ENCODE measurements around the gene KCTD12. TPM values are rescaled to one million over a fixed set of nuclear protein-coding genes. Genes with fewer than 3 reads are reported as not detected.

Gene KCTD12
- total RNA-seq, 1 donor from 2014 or later: 7.4 TPM

DNA sequence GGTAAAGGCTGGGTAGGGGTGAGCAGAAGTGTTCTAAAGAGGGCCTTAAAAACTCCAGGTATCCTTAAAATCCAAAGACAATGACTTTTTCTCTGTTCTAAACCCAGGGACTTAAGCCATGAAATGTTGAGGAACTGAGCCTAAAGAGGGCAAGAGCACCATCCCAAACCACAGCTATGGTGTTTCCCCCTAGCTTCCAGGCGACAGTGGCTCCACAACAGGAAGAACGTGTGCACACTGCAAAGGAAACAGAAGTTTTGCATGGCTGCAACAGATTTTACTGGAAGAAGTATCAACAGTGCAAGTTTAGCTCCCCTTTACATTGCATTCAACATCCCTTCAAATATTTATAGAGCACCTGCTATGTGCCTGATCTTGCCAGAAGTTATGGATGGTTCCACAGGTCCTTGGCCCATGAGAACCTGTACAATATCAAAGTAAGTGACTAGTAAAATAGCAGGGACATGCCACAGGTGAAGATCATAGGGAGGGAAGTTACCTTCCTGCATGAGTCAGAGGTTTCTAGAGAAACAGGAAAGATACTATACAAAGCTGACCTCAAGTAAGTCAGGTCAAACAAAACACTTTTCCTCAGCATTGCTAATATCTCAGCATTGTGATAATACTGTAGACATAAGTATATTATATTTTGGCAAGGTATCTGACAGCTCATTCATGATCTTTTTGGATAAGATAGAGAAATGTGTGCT, 8.4 kb upstream of the KCTD12 start:
- no peak for DNase-seq (ENCODE audit: low read depth, low spot score)
- no peak overlapping the region for H3K4me3 Mint-ChIP-seq
- H3K27me3 Mint-ChIP-seq (ENCODE audit: low read depth): peaks cover 43% of the 10 kb centered on the region
- H3K27ac Mint-ChIP-seq (ENCODE audit: unreplicated experiment): no peak overlapping the region
- H3K9me3 Mint-ChIP-seq: peaks cover 6% of the 10 kb centered on the region
- no peaks in the 10 kb centered on the region for H3K4me1 Mint-ChIP-seq
- TF ChIP-seq, protein P1, sequence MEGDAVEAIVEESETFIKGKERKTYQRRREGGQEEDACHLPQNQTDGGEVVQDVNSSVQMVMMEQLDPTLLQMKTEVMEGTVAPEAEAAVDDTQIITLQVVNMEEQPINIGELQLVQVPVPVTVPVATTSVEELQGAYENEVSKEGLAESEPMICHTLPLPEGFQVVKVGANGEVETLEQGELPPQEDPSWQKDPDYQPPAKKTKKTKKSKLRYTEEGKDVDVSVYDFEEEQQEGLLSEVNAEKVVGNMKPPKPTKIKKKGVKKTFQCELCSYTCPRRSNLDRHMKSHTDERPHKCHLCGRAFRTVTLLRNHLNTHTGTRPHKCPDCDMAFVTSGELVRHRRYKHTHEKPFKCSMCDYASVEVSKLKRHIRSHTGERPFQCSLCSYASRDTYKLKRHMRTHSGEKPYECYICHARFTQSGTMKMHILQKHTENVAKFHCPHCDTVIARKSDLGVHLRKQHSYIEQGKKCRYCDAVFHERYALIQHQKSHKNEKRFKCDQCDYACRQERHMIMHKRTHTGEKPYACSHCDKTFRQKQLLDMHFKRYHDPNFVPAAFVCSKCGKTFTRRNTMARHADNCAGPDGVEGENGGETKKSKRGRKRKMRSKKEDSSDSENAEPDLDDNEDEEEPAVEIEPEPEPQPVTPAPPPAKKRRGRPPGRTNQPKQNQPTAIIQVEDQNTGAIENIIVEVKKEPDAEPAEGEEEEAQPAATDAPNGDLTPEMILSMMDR (conservative IDR thresholded peaks at IDR 0.05): no peak
- H3K36me3 Mint-ChIP-seq (ENCODE audit: low read depth): peaks cover 6% of the 10 kb centered on the region

DNA sequence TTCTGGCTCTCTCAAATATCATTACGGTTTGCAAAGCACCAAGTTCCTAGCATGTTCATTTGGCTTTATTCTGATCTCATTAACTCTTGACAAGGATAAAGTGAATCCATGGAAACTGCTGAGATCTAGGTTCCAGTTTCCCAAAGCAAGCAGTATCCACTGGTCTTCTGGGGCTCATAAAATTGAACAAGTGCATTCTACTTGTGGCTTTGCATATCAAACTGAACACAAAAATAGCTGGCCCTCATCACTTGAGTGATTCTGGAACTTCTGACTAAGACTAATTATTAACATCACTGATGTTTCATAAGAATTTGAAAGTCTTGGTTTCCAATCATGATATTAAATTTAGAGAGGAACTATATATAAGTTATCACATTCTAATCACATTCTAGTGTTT, 6.3 kb upstream of the KCTD12 start:
- no peaks in the 10 kb centered on the region for H3K9me3 Mint-ChIP-seq
- TF ChIP-seq, protein P1 (conservative IDR thresholded peaks at IDR 0.05): no peak
- no peak for DNase-seq (ENCODE audit: low read depth, low spot score)
- peaks cover 1% of the 10 kb centered on the region for H3K4me1 Mint-ChIP-seq
- H3K36me3 Mint-ChIP-seq (ENCODE audit: low read depth): no peaks in the 10 kb centered on the region
- no peak overlapping the region for H3K27ac Mint-ChIP-seq (ENCODE audit: unreplicated experiment)
- H3K27me3 Mint-ChIP-seq (ENCODE audit: low read depth): peaks cover 64% of the 10 kb centered on the region
- H3K4me3 Mint-ChIP-seq: no peak overlapping the region

DNA sequence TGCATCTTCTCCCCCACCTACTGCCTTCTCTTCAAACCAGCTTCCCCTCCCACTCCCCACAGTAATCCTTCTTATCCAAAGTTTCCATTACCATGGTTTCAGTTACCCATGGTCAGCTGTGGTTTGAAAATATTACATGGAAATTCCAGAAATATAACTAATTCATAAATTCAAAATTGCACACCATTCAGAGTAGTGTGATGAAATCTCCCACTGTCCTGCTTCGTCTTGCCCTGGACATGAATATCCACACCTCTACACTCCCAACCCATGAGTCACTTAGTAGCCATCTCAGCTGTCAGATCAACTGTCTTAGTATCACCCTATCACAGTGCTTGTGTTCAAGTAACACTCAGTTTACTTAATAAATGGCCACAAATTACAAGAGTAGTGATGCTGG, 3.8 kb upstream of the KCTD12 start:
- Mint-ChIP-seq H3K9me3 (no peaks in the 10 kb centered on the region), H3K4me3 (no peak overlapping the region), H3K27me3 (ENCODE audit: low read depth) (peaks cover 76% of the 10 kb centered on the region)

DNA sequence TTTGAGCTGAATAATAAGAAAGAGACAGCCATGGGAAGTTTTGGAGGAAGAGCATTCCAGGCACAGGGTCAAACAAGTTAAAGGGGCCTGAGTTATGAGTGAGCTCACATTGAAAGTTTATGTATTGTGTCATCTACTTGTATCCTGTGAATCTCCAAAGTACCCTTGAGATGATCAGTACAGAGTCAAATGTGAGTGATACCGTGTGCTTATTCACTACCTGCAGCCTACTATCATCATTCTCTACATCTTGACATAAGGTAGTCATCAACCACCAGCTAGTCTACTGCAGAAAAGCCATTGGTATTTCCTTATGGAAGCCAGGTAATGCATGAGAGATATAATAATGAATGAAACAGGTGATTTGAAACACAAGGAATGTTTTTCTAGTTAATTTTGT, 3.0 kb upstream of the KCTD12 start:
- no peaks in the 10 kb centered on the region for H3K9me3 Mint-ChIP-seq
- peaks cover 79% of the 10 kb centered on the region for H3K27me3 Mint-ChIP-seq (ENCODE audit: low read depth)
- no peak for DNase-seq (ENCODE audit: low read depth, low spot score)
- no peaks in the 10 kb centered on the region for H3K36me3 Mint-ChIP-seq (ENCODE audit: low read depth)
- H3K4me3 Mint-ChIP-seq: no peak overlapping the region
- TF ChIP-seq, protein P1 (conservative IDR thresholded peaks at IDR 0.05): no peak
- H3K27ac Mint-ChIP-seq (ENCODE audit: unreplicated experiment): no peak overlapping the region
- peaks cover 20% of the 10 kb centered on the region for H3K4me1 Mint-ChIP-seq

More for the DNA sequence above, 3.8 kb upstream of the KCTD12 start:
- no peak overlapping the region for H3K27ac Mint-ChIP-seq (ENCODE audit: unreplicated experiment)
- H3K36me3 Mint-ChIP-seq (ENCODE audit: low read depth): no peaks in the 10 kb centered on the region
- peaks cover 12% of the 10 kb centered on the region for H3K4me1 Mint-ChIP-seq
- TF ChIP-seq, protein P1 (conservative IDR thresholded peaks at IDR 0.05): no peak
- DNase-seq (ENCODE audit: low read depth, low spot score): no peak

DNA sequence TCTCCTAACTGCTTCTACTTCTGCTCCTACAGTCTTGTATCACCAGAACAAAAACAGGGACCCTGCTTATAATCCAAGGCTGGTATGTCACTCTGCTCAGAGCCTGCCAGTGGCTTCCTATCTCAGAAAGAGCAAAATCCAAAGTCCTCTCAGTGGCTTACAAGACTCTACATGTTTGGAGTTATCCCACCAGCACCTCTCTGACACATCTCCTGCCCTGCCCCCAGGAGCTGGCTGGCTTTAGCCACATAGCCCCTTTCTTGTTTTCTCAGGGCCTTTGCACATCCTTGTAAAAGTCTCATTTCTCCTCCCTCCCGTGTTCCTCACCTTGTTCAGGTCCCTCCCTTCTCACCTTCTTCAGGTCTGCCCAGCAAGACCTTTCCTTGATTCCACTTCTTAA, 2.2 kb upstream of the KCTD12 start:
- Mint-ChIP-seq H3K4me1 (peaks cover 22% of the 10 kb centered on the region), H3K27ac (ENCODE audit: unreplicated experiment) (no peak overlapping the region), H3K9me3 (no peaks in the 10 kb centered on the region), H3K36me3 (ENCODE audit: low read depth) (no peaks in the 10 kb centered on the region), H3K27me3 (ENCODE audit: low read depth) (peaks cover 81% of the 10 kb centered on the region), H3K4me3 (peak overlapping the region; percentile 90)
- no peak for DNase-seq (ENCODE audit: low read depth, low spot score)
- TF ChIP-seq, protein P1 (conservative IDR thresholded peaks at IDR 0.05): no peak
